Naive thymus-derived CD4-positive, alpha-beta T cell (primary cell): Measurements from ENCODE around the gene PRPF19. TPM values are rescaled to one million over a fixed set of nuclear protein-coding genes. Genes with fewer than 3 reads are reported as not detected.
A peak's percentile ranks its signal among the peaks of the same experiment; 100 is the strongest.

ENCODE experiments used
- ATAC-seq: fragments of 150-1000 bp; cut with Tn5 transposase; 2 replicates; pipeline ENCODE4 v1.10.0; 2021; ENCODE audit warnings: mild to moderate bottlenecking, moderate library complexity
- CTCF ChIA-PET: fragments of 350-600 bp; sonication (Branson Sonifier 250); formaldehyde crosslinking; loops from one replicate; lab custom pipeline; 2021; ENCODE audit warnings: antibody characterized with exemption; lab: Charles Lee
- POLR2A ChIA-PET: fragments of 350-600 bp; sonication (Branson Sonifier 250); formaldehyde crosslinking; loops from one replicate; lab custom pipeline; 2021; ENCODE audit warnings: antibody characterized with exemption, inconsistent platforms; lab: Charles Lee
- DNase-seq, 9 donors: peaks; one replicate each; pipeline versions ENCODE4 v3.0.0 to v3.0.0-alpha.2; 2020 to 2022; ENCODE audit warnings: mixed read lengths in 1 of 9
- H3K27ac ChIP-seq: one replicate; pipeline ENCODE4 v1.7.0; 2013; ENCODE audit warnings: mild to moderate bottlenecking, low read depth, low read length, moderate library complexity
- H3K27me3 ChIP-seq, 2 donors: one replicate each; pipeline ENCODE4 v1.7.0; 2013; ENCODE audit warnings: low read length in 2 of 2, mild to moderate bottlenecking in 2 of 2, moderate library complexity in 2 of 2; ENCODE audit not compliant: control insufficient read depth in 2 of 2, insufficient read depth in 2 of 2
- H3K36me3 ChIP-seq, 3 experiments: 1 replicate in 2 of 3; 2 replicates in 1 of 3; pipeline ENCODE4 v1.7.0; 2013; ENCODE audit warnings: low read length in 3 of 3, mild to moderate bottlenecking in 3 of 3, moderate library complexity in 1 of 3; ENCODE audit not compliant: insufficient read depth in 3 of 3, control insufficient read depth in 2 of 3
- H3K4me1 ChIP-seq, 2 donors: one replicate each; pipeline ENCODE4 v1.7.0; 2013; ENCODE audit warnings: low read length in 2 of 2, mild to moderate bottlenecking in 2 of 2, moderate library complexity in 1 of 2; ENCODE audit not compliant: control insufficient read depth in 2 of 2, insufficient read depth in 2 of 2
- H3K4me3 ChIP-seq: 2 replicates; pipeline ENCODE4 v1.7.0; 2013; ENCODE audit warnings: mild to moderate bottlenecking, low read length
- H3K9me3 ChIP-seq, 3 experiments: 1 replicate in 2 of 3; 2 replicates in 1 of 3; pipeline ENCODE4 v1.7.0; 2013; ENCODE audit warnings: low read length in 3 of 3; ENCODE audit not compliant: control insufficient read depth in 2 of 3
- H3K27ac Mint-ChIP-seq, 9 donors: one replicate each; pipeline ENCODE4 v1.8.0; 2020 to 2022; ENCODE audit warnings: mixed read lengths in 9 of 9, mild to moderate bottlenecking in 8 of 9, moderate library complexity in 5 of 9, inconsistent platforms in 2 of 9
- H3K27me3 Mint-ChIP-seq, 5 donors: one replicate each; pipeline ENCODE4 v1.8.0; 2021 to 2022; ENCODE audit warnings: mixed read lengths in 5 of 5, mild to moderate bottlenecking in 1 of 5
- H3K36me3 Mint-ChIP-seq, 5 donors: one replicate each; pipeline ENCODE4 v1.8.0; 2020 to 2022; ENCODE audit warnings: mixed read lengths in 5 of 5, mild to moderate bottlenecking in 3 of 5, inconsistent platforms in 1 of 5
- H3K4me1 Mint-ChIP-seq, 7 donors: one replicate each; pipeline ENCODE4 v1.8.0; 2020 to 2022; ENCODE audit warnings: mixed read lengths in 7 of 7, mild to moderate bottlenecking in 3 of 7, inconsistent platforms in 1 of 7
- H3K4me3 Mint-ChIP-seq, 10 donors: one replicate each; pipeline ENCODE4 v1.8.0; 2020 to 2022; ENCODE audit warnings: mild to moderate bottlenecking in 10 of 10, mixed read lengths in 10 of 10, moderate library complexity in 6 of 10, inconsistent platforms in 2 of 10
- H3K9me3 Mint-ChIP-seq, 11 donors: one replicate each; pipeline ENCODE4 v1.8.0; 2020 to 2022; ENCODE audit warnings: mixed read lengths in 11 of 11, mild to moderate bottlenecking in 4 of 11, inconsistent platforms in 1 of 11, moderate library complexity in 1 of 11
- intact Hi-C, 2 donors: fragments of 100-400 bp; cut with micrococcal nuclease; formaldehyde crosslinking; loops; one replicate each; pipeline ENCODE4 v1.15.1; 2023
- polyA plus RNA-seq, 2 donors: library from polyadenylated mRNA; unstranded; fragments of 300-500 nt; fragmentation: Illumina TruSeq; gene quantifications; one replicate each; pipeline ENCODE4 v1.2.3, GENCODE V29; 2021
- total RNA-seq, 6 experiments: library from RNA in 5 of 6; stranded (reverse) in 5 of 6; gene quantifications; 1 replicate in 5 of 6; 2 replicates in 1 of 6; pipeline ENCODE4 v1.2.3 and lab custom pipeline; 2021 to 2026

The PRPF19 gene
- total and polyA plus RNA-seq, 7 experiments from 2014 or later: 17.9 to 139 (median 76.6) TPM

DNA sequence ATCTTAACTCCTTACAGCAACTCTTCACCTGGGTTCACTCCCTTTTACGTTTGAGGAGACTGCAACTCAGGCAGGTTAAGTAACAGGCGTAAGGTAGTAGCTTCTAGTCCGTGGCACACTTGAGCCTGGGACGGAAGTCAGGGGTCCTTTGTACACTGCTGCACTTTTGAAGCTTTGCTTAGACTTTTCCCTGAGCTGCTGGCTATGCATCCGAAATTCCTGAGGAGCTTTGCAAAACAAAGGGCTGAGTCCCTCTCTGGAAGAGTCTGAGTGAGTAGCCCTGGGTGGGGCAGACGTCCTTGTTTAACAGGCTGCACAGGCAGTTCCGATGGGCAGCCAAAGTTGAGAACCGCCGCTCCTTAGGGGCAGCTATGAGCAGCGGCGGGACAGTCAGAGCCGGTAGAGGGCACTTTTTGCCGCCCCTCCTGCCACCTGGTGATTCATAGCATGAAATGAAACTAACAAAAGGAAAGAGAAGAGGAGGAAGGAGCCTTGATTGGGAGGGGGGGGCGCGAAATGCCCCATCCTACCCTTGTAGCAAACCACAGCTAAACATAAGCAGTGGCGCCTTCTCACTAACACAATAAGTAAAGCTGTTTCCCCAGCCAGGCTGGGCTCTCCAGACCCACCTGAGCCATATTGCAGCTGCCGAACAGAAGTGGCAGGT lies 9.0 kb upstream of the PRPF19 start:
- peaks cover 45 to 69% (median 57%) of the 10 kb centered on the region in 7 donors for H3K4me1 Mint-ChIP-seq
- intact Hi-C loops: loop anchor here (1.0 to 10.0 kb wide), 13 partner anchors 17 to 519 kb away; partner anchors contain the start of genes VPS37C (in 2 of the 2), CD6 (in 1 of the 2), CYB561A3 (in 1 of the 2) and SDHAF2 (in 1 of the 2)
- ATAC-seq (peak; percentile 54), DNase-seq (peak in 8 of 9 donors; percentile 45 to 69 (median 56))
- H3K4me3 Mint-ChIP-seq: peak overlapping the region; percentile 91 to 99 (median 96)
- Histone ChIP-seq H3K27me3 (no peaks in the 10 kb centered on the region), H3K4me1 (peaks cover 43 to 45% of the 10 kb centered on the region in 2 donors), H3K27ac (peak overlapping the region; percentile 94), H3K36me3 (peaks cover 7 to 12% (median 12%) of the 10 kb centered on the region in 3 experiments), H3K4me3 (peak overlapping the region; percentile 94), H3K9me3 (no peaks in the 10 kb centered on the region)
- H3K9me3 Mint-ChIP-seq: no peaks in the 10 kb centered on the region
- H3K27me3 Mint-ChIP-seq: peaks cover 0 to 7% (median 0%) of the 10 kb centered on the region in 5 donors
- H3K36me3 Mint-ChIP-seq: peaks cover 8 to 21% (median 15%) of the 10 kb centered on the region in 5 donors
- ChIA-PET CTCF (interaction anchor here (0.6 to 1.8 kb wide), 15 partner anchors 10 to 272 kb away, joined by 3 to 6 read pairs (median 4); partner anchors contain the start of gene CD6), POLR2A (interaction anchor here (0.6 to 5.1 kb wide), 15 partner anchors 9 to 197 kb away, joined by 3 to 64 read pairs (median 5); partner anchors contain the start of genes PRPF19 and TMEM132A)
- peak overlapping the region; percentile 79 to 97 (median 89) for H3K27ac Mint-ChIP-seq

DNA sequence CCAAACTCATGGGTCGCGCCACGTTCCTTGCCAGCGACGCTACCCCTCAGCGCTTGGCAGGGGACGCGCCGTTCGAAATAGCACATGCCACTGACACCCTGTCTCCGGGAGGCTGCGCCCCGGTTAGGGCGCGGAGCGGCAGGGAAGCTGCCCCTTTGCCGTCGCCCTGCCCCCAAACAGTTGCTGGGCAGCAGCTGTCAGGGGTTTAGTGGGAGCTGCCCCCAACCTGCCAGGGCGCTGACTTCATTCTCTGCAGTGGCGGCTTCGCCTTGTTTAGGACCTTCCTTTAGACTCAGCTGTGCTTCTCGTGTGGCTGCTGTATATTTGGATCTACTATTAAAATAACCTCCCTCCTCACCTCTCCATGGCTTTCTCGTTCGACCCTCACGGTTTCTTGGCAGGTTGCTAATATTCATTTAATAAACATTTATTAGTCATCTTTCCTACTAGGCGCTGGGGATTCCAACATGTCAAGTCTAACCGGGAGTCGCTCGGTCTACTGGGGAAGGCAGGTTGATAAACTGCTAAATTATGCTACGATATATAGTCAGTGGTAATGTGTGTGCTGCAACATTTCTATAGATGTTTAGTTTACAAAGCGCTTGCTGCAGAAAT lies 8.4 kb upstream of the PRPF19 start:
- Mint-ChIP-seq H3K27me3 (peaks cover 0 to 9% (median 0%) of the 10 kb centered on the region in 5 donors), H3K36me3 (peaks cover 3 to 14% (median 8%) of the 10 kb centered on the region in 5 donors), H3K4me1 (peaks cover 45 to 74% (median 58%) of the 10 kb centered on the region in 7 donors), H3K27ac (peak overlapping the region; percentile 79 to 97 (median 89)), H3K4me3 (peak overlapping the region; percentile 91 to 99 (median 96)), H3K9me3 (peaks cover 0 to 1% (median 0%) of the 10 kb centered on the region in 11 donors)
- H3K4me3 ChIP-seq: peak overlapping the region; percentile 94
- ChIA-PET POLR2A (interaction anchor here (0.5 to 5.1 kb wide), 20 partner anchors 9 to 515 kb away, joined by 3 to 64 read pairs (median 4); partner anchors contain the start of genes CPSF7, PRPF19, SDHAF2 and TMEM132A), CTCF (interaction anchor here (0.6 to 3.6 kb wide), 16 partner anchors 10 to 272 kb away, joined by 3 to 15 read pairs (median 4); partner anchors contain the start of gene CD6)
- DNase-seq: peak in 6 of 9 donors; percentile 33 to 51 (median 44)
- H3K4me1 ChIP-seq: peaks cover 43 to 45% of the 10 kb centered on the region in 2 donors
- H3K9me3 ChIP-seq: no peaks in the 10 kb centered on the region
- peak; percentile 14 for ATAC-seq
- no peaks in the 10 kb centered on the region for H3K27me3 ChIP-seq
- H3K36me3 ChIP-seq: peaks cover under 1 to 7% (median 6%) of the 10 kb centered on the region in 3 experiments
- intact Hi-C loops: loop anchor here (1.0 to 10.0 kb wide), 17 partner anchors 8 to 520 kb away; partner anchors contain the start of genes PRPF19 (in 2 of the 2), VPS37C (in 2 of the 2), CD6 (in 1 of the 2) and CYB561A3 (in 1 of the 2)
- H3K27ac ChIP-seq: peak overlapping the region; percentile 94

DNA sequence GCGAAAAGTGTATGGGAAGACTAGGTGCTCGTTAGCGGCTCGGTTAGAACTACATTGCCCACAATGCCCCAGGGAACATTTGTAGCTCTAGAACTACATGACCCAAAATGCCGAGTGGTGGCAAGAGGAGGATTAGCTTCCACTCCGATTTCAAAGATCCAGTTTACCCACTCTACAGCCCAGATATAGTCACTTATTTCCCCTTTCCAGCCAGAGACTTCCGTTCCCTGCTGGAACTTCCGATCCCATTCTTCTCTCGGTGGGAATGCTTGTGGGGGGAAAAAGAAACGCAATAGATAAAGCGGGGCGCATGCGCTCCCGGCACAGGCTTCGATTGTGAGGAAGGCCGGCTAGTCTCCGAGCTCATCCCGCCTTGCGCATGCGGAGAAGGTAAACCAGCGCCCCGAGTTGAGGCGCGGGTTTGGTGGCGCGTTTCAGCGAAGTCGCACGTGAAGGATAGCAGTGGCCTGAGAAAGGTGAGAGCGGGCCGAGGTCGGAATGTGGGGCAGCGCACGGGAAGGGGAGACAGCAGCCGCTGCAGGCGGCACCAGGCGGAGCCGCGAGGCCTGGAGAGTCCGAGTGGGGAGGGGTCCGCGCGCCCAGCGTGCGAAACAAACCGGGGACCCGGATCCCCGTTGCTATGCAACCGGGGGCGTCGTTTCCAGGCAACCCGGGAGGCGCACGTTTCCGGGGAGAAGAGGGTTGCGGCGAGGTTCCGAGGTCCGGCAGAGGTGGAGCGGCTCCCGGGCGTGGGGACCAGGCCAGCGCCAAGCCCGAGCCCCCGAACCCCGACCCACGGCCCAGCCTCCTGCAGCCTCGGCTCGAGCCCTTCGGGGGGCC lies 7.6 kb upstream of the PRPF19 start, which contains the start of gene TMEM109:
TMEM109 (plus strand) TSS at position 366 of the 840 bp plus-strand sequence. CDS start 5,536 bp downstream, outside the sequence.
- peak within 1 kb of the TSS; percentile 91 to 99 (median 97) for H3K27ac Mint-ChIP-seq
- peaks cover 39 to 77% (median 60%) of the 10 kb centered on the region in 7 donors for H3K4me1 Mint-ChIP-seq
- ChIA-PET POLR2A (interaction anchor here (0.5 to 5.1 kb wide), 19 partner anchors 10 to 1927 kb away, joined by 3 to 64 read pairs (median 4); partner anchors contain the start of genes CPSF7, PRPF19, SDHAF2 and TMEM132A), CTCF (interaction anchor here (0.5 to 3.6 kb wide), 13 partner anchors 8 to 273 kb away, joined by 3 to 15 read pairs (median 3); partner anchors contain the start of gene CD6)
- Histone ChIP-seq H3K4me1 (peaks cover 43 to 45% of the 10 kb centered on the region in 2 donors), H3K4me3 (peak within 1 kb of the TSS; percentile 94), H3K9me3 (no peaks in the 10 kb centered on the region), H3K27ac (peak within 1 kb of the TSS; percentile 94), H3K27me3 (no peaks in the 10 kb centered on the region), H3K36me3 (peaks cover 0 to 5% (median 4%) of the 10 kb centered on the region in 3 experiments)
- H3K27me3 Mint-ChIP-seq: peaks cover 0 to 11% (median 0%) of the 10 kb centered on the region in 5 donors
- intact Hi-C loops: loop anchor here (1.0 to 10.0 kb wide), 11 partner anchors 8 to 521 kb away; partner anchors contain the start of genes PRPF19 (in 2 of the 2), CCDC86 (in 1 of the 2), CPSF7 (in 1 of the 2) and CYB561A3 (in 1 of the 2)
- H3K9me3 Mint-ChIP-seq: peaks cover 0 to 6% (median 0%) of the 10 kb centered on the region in 11 donors
- H3K4me3 Mint-ChIP-seq: peak within 1 kb of the TSS; percentile 91 to 99 (median 98)
- DNase-seq: peak; percentile 77 to 93 (median 91)
- peaks cover 0 to 9% (median 3%) of the 10 kb centered on the region in 5 donors for H3K36me3 Mint-ChIP-seq
- ATAC-seq: peak; percentile 76

DNA sequence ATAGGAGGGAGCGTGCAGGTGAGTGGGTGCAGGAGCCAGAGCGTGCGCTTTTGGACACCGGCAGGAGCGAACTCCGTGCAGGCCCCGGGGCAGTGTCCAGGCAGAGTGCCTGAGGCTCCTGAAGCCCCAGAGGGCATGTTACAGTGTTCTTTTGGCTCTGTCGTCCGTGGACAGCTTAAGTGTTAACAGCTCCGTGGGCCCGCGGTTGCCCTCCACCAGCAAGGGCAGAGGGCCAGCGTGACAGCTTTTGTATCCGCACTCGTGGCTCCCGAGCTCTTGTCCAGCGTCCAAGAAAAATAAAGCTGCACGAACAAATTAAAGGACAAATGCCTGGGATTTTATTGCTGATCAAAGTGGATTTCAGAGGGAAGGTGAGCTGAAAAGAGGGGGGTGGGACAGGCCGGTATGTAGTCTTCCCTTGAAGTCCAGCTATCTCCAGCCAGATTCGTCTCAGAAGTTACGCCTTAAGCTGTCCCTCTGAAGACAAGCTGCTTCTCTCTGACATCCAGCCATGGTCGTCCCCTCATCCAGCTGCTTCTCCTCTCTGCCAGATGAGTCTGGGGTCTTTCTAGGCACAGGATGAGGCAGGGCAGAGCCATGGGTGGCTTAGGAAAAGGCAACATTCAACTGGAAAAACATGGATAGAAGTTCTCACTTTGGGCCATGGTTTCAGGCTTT lies 6.6 kb upstream of the PRPF19 start:
- DNase-seq (no peak), ATAC-seq (no peak)
- Mint-ChIP-seq H3K4me3 (peak overlapping the region; percentile 91 to 99 (median 98)), H3K4me1 (peaks cover 38 to 74% (median 62%) of the 10 kb centered on the region in 7 donors), H3K36me3 (peaks cover 0 to 7% (median 3%) of the 10 kb centered on the region in 5 donors), H3K27me3 (peaks cover 0 to 14% (median 0%) of the 10 kb centered on the region in 5 donors), H3K9me3 (peaks cover 0 to 6% (median 0%) of the 10 kb centered on the region in 11 donors), H3K27ac (peak overlapping the region; percentile 91 to 99 (median 96))
- H3K9me3 ChIP-seq: no peaks in the 10 kb centered on the region
- ChIA-PET POLR2A (interaction anchor here (0.7 to 5.1 kb wide), 15 partner anchors 9 to 1753 kb away, joined by 3 to 64 read pairs (median 5); partner anchors contain the start of genes CPSF7, PRPF19 and SDHAF2), CTCF (interaction anchor here (0.5 to 3.6 kb wide), 7 partner anchors 10 to 158 kb away, joined by 3 to 15 read pairs (median 3); partner anchors contain the start of gene CD6)
- intact Hi-C loops: loop anchor here (1.0 to 10.0 kb wide), 6 partner anchors 71 to 522 kb away; partner anchors contain the start of genes CCDC86 (in 1 of the 2), CPSF7 (in 1 of the 2), CYB561A3 (in 1 of the 2) and SDHAF2 (in 1 of the 2)
- peaks cover 0 to 5% (median 0%) of the 10 kb centered on the region in 3 experiments for H3K36me3 ChIP-seq
- peak overlapping the region; percentile 94 for H3K4me3 ChIP-seq
- H3K4me1 ChIP-seq: peaks cover 43 to 45% of the 10 kb centered on the region in 2 donors
- H3K27me3 ChIP-seq: no peaks in the 10 kb centered on the region
- peak overlapping the region; percentile 94 for H3K27ac ChIP-seq
